Measurements from ENCODE around the gene TLCD1. TPM values are rescaled to one million over a fixed set of nuclear protein-coding genes. Genes with fewer than 3 reads are reported as not detected.

Gene TLCD1
- total and polyA plus RNA-seq, 2 donors from 2014 or later = 25.3 to 30.0 TPM

DNA sequence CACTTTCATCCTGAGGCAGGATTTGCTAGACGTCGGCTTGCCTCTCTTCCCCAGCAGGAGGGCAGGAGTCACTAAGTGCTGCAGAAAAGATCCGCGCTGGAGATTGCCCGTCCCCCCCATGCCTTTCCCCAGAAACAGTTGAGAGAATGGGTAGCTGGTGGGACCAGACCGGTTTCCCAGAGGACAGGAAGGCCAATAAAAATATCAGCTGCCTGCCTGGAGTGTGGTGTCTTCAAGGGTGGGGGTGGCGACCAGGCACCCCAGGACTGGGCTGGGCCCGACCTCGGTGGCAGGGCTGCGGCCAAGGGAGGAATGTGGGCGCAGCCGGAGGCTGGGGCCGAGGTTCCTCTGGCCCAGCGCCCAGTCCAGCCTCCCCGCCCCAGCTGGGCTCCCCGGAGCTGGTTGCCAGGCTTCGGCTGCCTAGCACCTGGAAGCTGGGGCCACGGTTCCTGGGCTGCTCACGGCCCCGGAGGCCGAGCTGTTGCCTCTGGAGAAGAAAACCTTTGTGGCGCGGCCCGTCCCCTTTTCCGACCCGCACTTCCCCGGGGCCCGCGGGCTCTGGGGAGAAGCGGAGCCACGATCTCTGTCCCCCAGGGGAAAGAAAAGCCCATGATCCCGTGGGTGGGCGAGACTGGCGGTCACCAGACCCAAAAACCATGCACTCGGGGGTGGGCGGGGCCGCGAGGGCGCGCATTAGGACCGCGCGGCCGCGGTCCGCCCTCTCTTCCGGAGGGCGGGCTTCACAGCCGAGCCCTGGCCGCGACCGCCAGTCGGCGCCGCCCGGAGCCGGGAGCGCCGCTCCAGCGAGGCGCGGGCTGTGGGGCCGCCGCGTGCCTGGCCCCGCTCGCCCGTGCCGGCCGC, 17.4 kb upstream of the TLCD1 start, which contains the start of gene TRAF4:
TRAF4 (plus strand) TSS at position 769 of the 861 bp plus-strand sequence. CDS start 102 bp downstream, outside the sequence.
- Histone ChIP-seq H3K27me3 (ENCODE audit: control insufficient read depth, insufficient read depth, low read length) (no peaks in the 10 kb centered on the region), H3K9ac (ENCODE audit: low read length in 3 of 3) (peak within 1 kb of the TSS; percentile 92 to 98 (median 98)), H3K36me3 (ENCODE audit: control insufficient read depth in 2 of 3, insufficient read depth in 3 of 3, low read length in 3 of 3) (peaks cover 4 to 14% (median 5%) of the 10 kb centered on the region in 3 donors), H3K4me3 (ENCODE audit: low read length in 3 of 3) (peak within 1 kb of the TSS; percentile 92 to 97 (median 96)), H3K9me3 (ENCODE audit: control insufficient read depth in 2 of 3, insufficient read depth in 1 of 3, low read length in 3 of 3) (no peaks in the 10 kb centered on the region), H3K27ac (ENCODE audit: low read depth in 2 of 2, low read length in 2 of 2) (peak within 1 kb of the TSS; percentile 95 to 96), H3K4me1 (ENCODE audit: control insufficient read depth in 2 of 3, insufficient read depth in 2 of 3, low read depth in 1 of 3, low read length in 3 of 3) (peaks cover 0 to 37% (median 28%) of the 10 kb centered on the region in 3 donors)
- DNase-seq = peak; percentile 86 to 96 (median 93)
- peak; percentile 25 for TF ChIP-seq CTCF (IDR thresholded peaks at IDR 0.05; ENCODE audit: borderline replicate concordance, extremely low read depth, insufficient read depth)
- FAIRE-seq = no peak
- intact Hi-C loops (cut with DNase I) = no loop called here

GRCh38 chr17:28741358-28742349, 15.6 kb upstream of the TLCD1 start:
- H3K9me3 ChIP-seq (ENCODE audit: control insufficient read depth in 2 of 3, insufficient read depth in 1 of 3, low read length in 3 of 3) = no peaks in the 10 kb centered on the region
- DNase-seq (peak in 2 of 5 donors; percentile 40 to 57), FAIRE-seq (no peak)
- no peak overlapping the region for H3K9ac ChIP-seq (ENCODE audit: low read length in 3 of 3)
- no peak overlapping the region for H3K4me3 ChIP-seq (ENCODE audit: low read length in 3 of 3)
- TF ChIP-seq CTCF (IDR thresholded peaks at IDR 0.05; ENCODE audit: borderline replicate concordance, extremely low read depth, insufficient read depth) = no peak
- no peaks in the 10 kb centered on the region for H3K36me3 ChIP-seq (ENCODE audit: control insufficient read depth in 2 of 3, insufficient read depth in 3 of 3, low read length in 3 of 3)
- H3K27ac ChIP-seq (ENCODE audit: low read depth in 2 of 2, low read length in 2 of 2) = no peak overlapping the region
- H3K4me1 ChIP-seq (ENCODE audit: control insufficient read depth in 2 of 3, insufficient read depth in 2 of 3, low read depth in 1 of 3, low read length in 3 of 3) = peaks cover 0 to 19% (median 11%) of the 10 kb centered on the region in 3 donors
- no peaks in the 10 kb centered on the region for H3K27me3 ChIP-seq (ENCODE audit: control insufficient read depth, insufficient read depth, low read length)
- intact Hi-C loops (cut with DNase I) = no loop called here

DNA sequence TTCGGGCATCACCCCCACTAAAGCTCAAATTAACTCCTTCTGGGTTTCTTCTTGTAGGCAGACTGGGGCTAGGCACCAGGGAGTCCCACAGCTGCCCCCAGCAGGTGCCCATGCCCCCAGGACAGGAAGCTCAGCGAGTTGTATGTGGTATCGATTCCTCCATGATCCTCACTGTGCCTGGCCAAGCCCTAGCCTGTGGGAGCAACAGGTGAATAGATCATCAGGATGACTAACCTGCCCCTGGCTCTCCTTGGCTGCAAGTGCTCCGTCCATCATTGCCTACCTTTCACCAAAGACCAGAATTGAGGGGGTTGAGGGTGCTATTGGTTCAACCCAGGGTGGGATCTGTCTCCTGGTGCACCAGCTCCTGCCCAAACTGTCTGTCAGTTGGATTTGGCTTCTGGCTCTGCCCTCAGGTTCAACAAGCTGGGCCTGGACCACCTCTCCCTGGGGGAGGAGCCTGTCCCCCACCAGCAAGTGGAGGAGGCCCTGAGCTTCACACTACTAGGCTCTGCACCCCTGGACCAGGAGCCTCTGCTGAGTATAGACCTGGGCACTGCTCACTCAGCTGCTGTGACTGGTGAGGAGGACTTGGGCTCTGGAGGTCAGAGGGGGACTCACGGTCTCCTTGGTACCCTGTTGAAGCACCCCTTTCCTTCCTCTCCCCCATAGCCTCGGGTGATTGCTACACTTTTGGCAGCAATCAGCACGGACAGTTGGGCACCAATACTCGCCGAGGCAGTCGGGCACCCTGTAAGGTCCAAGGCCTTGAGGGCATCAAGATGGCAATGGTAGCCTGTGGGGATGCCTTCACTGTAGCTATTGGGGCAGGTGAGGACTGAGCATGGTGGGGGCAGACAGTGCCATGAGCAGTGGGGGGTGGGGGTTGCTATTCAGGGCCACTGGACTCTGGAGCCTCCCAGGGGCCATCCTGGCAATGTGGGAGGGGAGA, 14.6 kb upstream of the TLCD1 start:
- Histone ChIP-seq H3K27ac (ENCODE audit: low read depth in 2 of 2, low read length in 2 of 2) (no peak overlapping the region), H3K4me1 (ENCODE audit: control insufficient read depth in 2 of 3, insufficient read depth in 2 of 3, low read depth in 1 of 3, low read length in 3 of 3) (peaks cover 0 to 10% (median 1%) of the 10 kb centered on the region in 3 donors), H3K27me3 (ENCODE audit: control insufficient read depth, insufficient read depth, low read length) (no peaks in the 10 kb centered on the region), H3K9ac (ENCODE audit: low read length in 3 of 3) (peak overlapping the region in 1 of 3 donors; percentile 12), H3K4me3 (ENCODE audit: low read length in 3 of 3) (no peak overlapping the region), H3K36me3 (ENCODE audit: control insufficient read depth in 2 of 3, insufficient read depth in 3 of 3, low read length in 3 of 3) (no peaks in the 10 kb centered on the region), H3K9me3 (ENCODE audit: control insufficient read depth in 2 of 3, insufficient read depth in 1 of 3, low read length in 3 of 3) (no peaks in the 10 kb centered on the region)
- intact Hi-C loops (cut with DNase I) = no loop called here
- no peak for TF ChIP-seq CTCF (IDR thresholded peaks at IDR 0.05; ENCODE audit: borderline replicate concordance, extremely low read depth, insufficient read depth)
- FAIRE-seq (no peak), DNase-seq (peak in 2 of 5 donors; percentile 45 to 56)

All from kidney (tissue), 14 donors.